ENCODE measurements around the gene NCOR2. TPM values are rescaled to one million over a fixed set of nuclear protein-coding genes. Genes with fewer than 3 reads are reported as not detected.

Gene NCOR2
- total RNA-seq, 1 donor, result 52.6 TPM

- Histone ChIP-seq H3K27me3 (ENCODE audit: insufficient read depth, low read length) (no peaks in the 10 kb centered on the region), H3K4me3 (ENCODE audit: low read length) (no peak overlapping the region), H3K9me3 (ENCODE audit: low read depth, low read length) (no peaks in the 10 kb centered on the region), H3K4me1 (ENCODE audit: insufficient read depth, low read length) (peaks cover 84% of the 10 kb centered on the region)
Measured at GRCh38 chr12:124550123-124551089, 17.0 kb downstream of the NCOR2 start.

- Histone ChIP-seq H3K4me3 (ENCODE audit: low read length) (no peak overlapping the region), H3K27me3 (ENCODE audit: insufficient read depth, low read length) (no peaks in the 10 kb centered on the region), H3K4me1 (ENCODE audit: insufficient read depth, low read length) (peaks cover 84% of the 10 kb centered on the region), H3K9me3 (ENCODE audit: low read depth, low read length) (no peaks in the 10 kb centered on the region)
Measured at GRCh38 chr12:124549629-124550028, 17.8 kb downstream of the NCOR2 start.

- Histone ChIP-seq H3K27me3 (ENCODE audit: insufficient read depth, low read length) (no peaks in the 10 kb centered on the region), H3K4me1 (ENCODE audit: insufficient read depth, low read length) (peaks cover 86% of the 10 kb centered on the region), H3K4me3 (ENCODE audit: low read length) (no peak overlapping the region), H3K9me3 (ENCODE audit: low read depth, low read length) (no peaks in the 10 kb centered on the region)
Measured at GRCh38 chr12:124548854-124549378, 18.5 kb downstream of the NCOR2 start.

GRCh38 chr12:124547626-124548025 lies 19.8 kb downstream of the NCOR2 start:
- Histone ChIP-seq H3K27me3 (ENCODE audit: insufficient read depth, low read length) (no peaks in the 10 kb centered on the region), H3K4me1 (ENCODE audit: insufficient read depth, low read length) (peaks cover 87% of the 10 kb centered on the region), H3K9me3 (ENCODE audit: low read depth, low read length) (no peaks in the 10 kb centered on the region)

GRCh38 chr12:124545508-124546418 lies 21.6 kb downstream of the NCOR2 start:
- Histone ChIP-seq H3K9me3 (ENCODE audit: low read depth, low read length) (no peaks in the 10 kb centered on the region), H3K4me1 (ENCODE audit: insufficient read depth, low read length) (peaks cover 76% of the 10 kb centered on the region), H3K27me3 (ENCODE audit: insufficient read depth, low read length) (no peaks in the 10 kb centered on the region), H3K4me3 (ENCODE audit: low read length) (no peak overlapping the region)

More at GRCh38 chr12:124547626-124548025, 19.8 kb downstream of the NCOR2 start:
- no peak overlapping the region for H3K4me3 ChIP-seq (ENCODE audit: low read length)

GRCh38 chr12:124544983-124545382 lies 22.4 kb downstream of the NCOR2 start:
- H3K9me3 ChIP-seq (ENCODE audit: low read depth, low read length), result no peaks in the 10 kb centered on the region
- H3K4me1 ChIP-seq (ENCODE audit: insufficient read depth, low read length), result peaks cover 71% of the 10 kb centered on the region
- no peaks in the 10 kb centered on the region for H3K27me3 ChIP-seq (ENCODE audit: insufficient read depth, low read length)
- H3K4me3 ChIP-seq (ENCODE audit: low read length), result no peak overlapping the region

GRCh38 chr12:124544311-124544970 lies 23.0 kb downstream of the NCOR2 start:
- Histone ChIP-seq H3K4me3 (ENCODE audit: low read length) (no peak overlapping the region), H3K4me1 (ENCODE audit: insufficient read depth, low read length) (peaks cover 71% of the 10 kb centered on the region), H3K27me3 (ENCODE audit: insufficient read depth, low read length) (no peaks in the 10 kb centered on the region), H3K9me3 (ENCODE audit: low read depth, low read length) (no peaks in the 10 kb centered on the region)

- Histone ChIP-seq H3K27me3 (ENCODE audit: insufficient read depth, low read length) (no peaks in the 10 kb centered on the region), H3K9me3 (ENCODE audit: low read depth, low read length) (no peaks in the 10 kb centered on the region), H3K4me1 (ENCODE audit: insufficient read depth, low read length) (peaks cover 71% of the 10 kb centered on the region), H3K4me3 (ENCODE audit: low read length) (no peak overlapping the region)
Measured at GRCh38 chr12:124543590-124544310, 23.7 kb downstream of the NCOR2 start.

GRCh38 chr12:124543052-124543589 lies 24.3 kb downstream of the NCOR2 start:
- H3K9me3 ChIP-seq (ENCODE audit: low read depth, low read length), result no peaks in the 10 kb centered on the region
- H3K27me3 ChIP-seq (ENCODE audit: insufficient read depth, low read length), result no peaks in the 10 kb centered on the region
- H3K4me1 ChIP-seq (ENCODE audit: insufficient read depth, low read length), result peaks cover 71% of the 10 kb centered on the region
- H3K4me3 ChIP-seq (ENCODE audit: low read length), result no peak overlapping the region

GRCh38 chr12:124542021-124542949 lies 25.1 kb downstream of the NCOR2 start:
- H3K4me3 ChIP-seq (ENCODE audit: low read length), result no peak overlapping the region
- H3K4me1 ChIP-seq (ENCODE audit: insufficient read depth, low read length), result peaks cover 73% of the 10 kb centered on the region
- H3K9me3 ChIP-seq (ENCODE audit: low read depth, low read length), result no peaks in the 10 kb centered on the region
- H3K27me3 ChIP-seq (ENCODE audit: insufficient read depth, low read length), result no peaks in the 10 kb centered on the region

GRCh38 chr12:124541322-124541721 lies 26.1 kb downstream of the NCOR2 start:
- H3K27me3 ChIP-seq (ENCODE audit: insufficient read depth, low read length), result no peaks in the 10 kb centered on the region
- no peaks in the 10 kb centered on the region for H3K9me3 ChIP-seq (ENCODE audit: low read depth, low read length)
- no peak overlapping the region for H3K4me3 ChIP-seq (ENCODE audit: low read length)
- H3K4me1 ChIP-seq (ENCODE audit: insufficient read depth, low read length), result peaks cover 68% of the 10 kb centered on the region

GRCh38 chr12:124539084-124540041 lies 28.0 kb downstream of the NCOR2 start:
- H3K4me3 ChIP-seq (ENCODE audit: low read length), result no peak overlapping the region
- no peaks in the 10 kb centered on the region for H3K27me3 ChIP-seq (ENCODE audit: insufficient read depth, low read length)
- peaks cover 49% of the 10 kb centered on the region for H3K4me1 ChIP-seq (ENCODE audit: insufficient read depth, low read length)
- no peaks in the 10 kb centered on the region for H3K9me3 ChIP-seq (ENCODE audit: low read depth, low read length)
